IPS DF 4.7 (cell line): Measurements from ENCODE around the gene BAK1.
"Not testable (repeated sequence)": the region's sequence is repeated elsewhere in the genome, so short reads cannot be mapped to it uniquely, and the experiment has no call there.

Experiments used
- DNase-seq: peaks from one replicate; pipeline ENCODE4 v3.0.0-alpha.2; 2013; ENCODE audit warnings: low spot score; ENCODE audit errors: extremely low read depth

Gene BAK1

GRCh38 chr6:33609019-33609418, 28.9 kb upstream of the BAK1 start:
- DNase-seq = no peak

- DNase-seq = no peak
These were observed 27.7 kb upstream of the BAK1 start for GRCh38 chr6:33607784-33608161.

GRCh38 chr6:33607126-33607783, 27.2 kb upstream of the BAK1 start:
- DNase-seq = no peak

- DNase-seq = no peak
These were observed 26.6 kb upstream of the BAK1 start for GRCh38 chr6:33606642-33607041.

- no peak for DNase-seq
These were observed 25.1 kb upstream of the BAK1 start for GRCh38 chr6:33604941-33605854.

GRCh38 chr6:33602180-33602579, 22.1 kb upstream of the BAK1 start:
- no peak for DNase-seq

DNA sequence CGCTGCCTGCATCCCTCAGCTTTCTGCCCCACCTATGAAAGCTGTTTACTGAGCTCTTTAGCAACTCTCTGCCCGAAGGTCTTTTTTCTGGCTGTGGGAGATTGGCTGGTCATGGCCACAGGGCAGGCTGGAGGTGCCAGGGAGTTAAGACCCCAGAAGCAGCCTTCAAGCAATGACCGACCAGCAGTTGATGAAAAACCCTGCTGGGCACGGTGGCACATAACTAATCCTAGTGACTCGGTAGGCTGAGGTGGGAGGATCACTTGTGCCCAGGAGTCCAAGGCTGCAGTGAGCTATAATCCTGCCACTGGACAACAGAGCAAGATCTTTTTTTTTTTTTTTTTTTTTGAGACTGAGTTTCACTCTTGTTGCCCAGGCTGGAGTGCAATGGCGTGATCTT, 20.7 kb upstream of the BAK1 start:
- DNase-seq = no peak

DNA sequence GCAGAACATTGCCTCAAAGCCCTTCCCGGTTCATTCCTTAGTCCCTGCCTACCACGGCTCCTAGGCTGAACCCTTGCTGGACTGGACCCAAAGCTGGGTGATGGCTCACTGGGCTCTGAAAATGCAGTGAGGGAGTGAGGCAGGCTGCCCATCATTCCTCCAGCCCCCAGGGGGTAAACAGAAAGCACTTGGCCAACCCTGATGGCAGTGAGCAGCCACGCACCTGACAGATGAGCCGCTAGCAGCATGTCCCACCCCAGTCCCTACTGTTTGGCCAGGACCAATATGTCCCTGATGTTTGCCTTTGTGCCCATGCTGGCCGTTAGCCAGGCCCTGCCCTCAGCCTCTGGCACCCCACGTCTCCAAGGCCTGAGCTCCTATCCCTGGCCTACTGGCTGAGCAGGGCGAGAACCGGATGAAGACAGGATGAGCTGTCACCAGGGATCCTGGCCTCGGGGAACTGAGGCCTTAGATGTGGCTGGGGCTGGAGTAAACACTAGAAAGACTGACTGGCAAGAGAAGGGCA, 19.4 kb upstream of the BAK1 start:
- no peak for DNase-seq

DNA sequence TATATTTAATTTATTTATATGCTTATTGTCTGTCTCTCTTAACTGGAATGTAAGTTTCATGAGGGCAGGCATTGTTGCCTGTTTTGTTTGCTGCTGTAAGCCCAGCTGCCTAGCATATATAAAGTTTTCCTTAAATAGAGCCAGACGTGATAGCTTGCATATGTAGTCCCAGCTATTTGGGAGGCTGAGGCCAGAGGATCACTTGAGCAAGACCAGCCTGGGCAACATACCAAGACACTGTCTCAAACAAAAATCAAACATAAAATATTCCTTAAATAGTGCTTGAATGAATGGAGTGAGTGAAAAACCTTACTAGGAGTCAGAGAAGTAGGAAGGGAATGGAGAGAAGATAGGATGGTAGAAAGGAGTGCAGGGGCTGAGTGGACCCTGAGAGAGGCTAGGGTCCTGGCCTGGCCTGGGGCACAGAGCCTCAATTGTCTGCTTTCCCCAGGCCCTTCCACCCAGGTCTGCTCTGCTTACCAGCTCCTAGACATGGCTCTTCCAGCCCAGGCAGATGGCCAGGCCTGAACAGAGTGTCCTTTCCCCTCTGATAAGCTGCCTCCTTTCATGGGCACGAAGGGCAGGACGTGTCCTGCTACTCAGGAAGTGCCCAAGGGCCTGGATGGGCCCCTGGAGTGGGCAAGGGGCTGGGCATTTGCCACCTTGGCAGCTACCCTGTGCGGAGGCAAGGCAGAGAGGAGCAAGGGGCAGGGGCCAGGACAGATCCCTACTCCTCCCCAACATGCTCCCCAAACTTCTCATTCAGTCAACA, 17.7 kb upstream of the BAK1 start:
- no peak for DNase-seq

- DNase-seq = not testable (repeated sequence)
These were observed 16.8 kb upstream of the BAK1 start for GRCh38 chr6:33596894-33597293.

GRCh38 chr6:33595001-33595846, 15.1 kb upstream of the BAK1 start:
- DNase-seq = no peak

- no peak for DNase-seq
These were observed 13.3 kb upstream of the BAK1 start for GRCh38 chr6:33593414-33593727.

DNA sequence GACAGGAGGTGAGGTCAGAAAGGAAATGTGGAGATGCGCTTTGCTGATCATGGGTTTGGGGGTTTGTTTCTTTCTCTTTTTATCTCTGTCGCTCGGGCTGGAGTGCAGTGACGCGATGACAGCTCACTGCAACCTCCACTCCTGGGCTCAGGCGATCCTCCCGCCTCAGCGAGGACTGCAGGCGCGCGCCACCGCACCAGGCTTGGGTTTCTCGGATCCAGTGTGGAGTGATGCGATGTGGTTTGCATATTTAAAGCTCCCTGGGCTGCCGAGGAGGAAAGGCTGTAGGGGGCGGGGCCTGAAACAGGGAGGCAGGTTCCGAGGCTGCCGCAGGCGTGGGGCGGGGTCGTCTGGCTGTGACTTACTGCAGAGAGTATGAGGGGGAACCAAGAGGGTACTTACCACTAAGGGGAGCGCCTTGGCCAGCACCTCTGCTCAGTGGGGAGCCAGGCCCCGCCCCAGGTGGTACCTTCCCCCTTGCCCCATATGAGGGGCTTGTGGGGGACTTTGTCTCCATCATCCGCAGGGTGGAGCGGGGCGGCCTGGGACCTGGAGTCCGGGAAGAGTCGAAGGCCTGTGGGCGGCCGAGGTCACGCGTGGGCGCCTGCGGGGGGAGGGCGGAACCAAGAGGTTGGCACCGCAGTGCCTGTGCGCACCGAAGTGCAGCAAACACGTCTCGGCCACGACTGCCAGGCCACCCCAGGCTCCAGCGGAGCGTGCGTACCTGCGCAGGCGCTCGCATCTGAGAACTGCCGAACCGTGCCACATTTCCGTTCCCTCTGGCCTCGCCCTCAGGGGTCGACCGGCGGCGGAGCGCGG, 12.7 kb upstream of the BAK1 start:
- no peak for DNase-seq

DNA sequence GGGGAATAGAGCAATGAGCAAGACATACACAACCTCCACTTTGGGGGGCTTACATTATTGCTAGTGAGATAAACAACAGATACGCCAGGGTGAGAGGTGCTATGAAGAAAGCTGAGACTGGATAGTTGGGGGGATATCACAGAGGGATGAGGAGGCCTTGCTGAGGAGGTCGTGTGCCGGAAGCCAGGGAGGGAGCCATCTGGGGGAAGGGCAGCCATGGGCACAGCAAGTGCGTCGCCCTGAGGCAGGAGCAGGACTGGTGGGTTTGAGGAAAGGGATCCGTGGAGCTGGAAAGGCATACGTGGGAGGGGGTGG, 12.2 kb upstream of the BAK1 start:
- DNase-seq = no peak

- DNase-seq = no peak
These were observed 11.5 kb upstream of the BAK1 start for GRCh38 chr6:33591424-33592032.

- DNase-seq = no peak
These were observed 10.6 kb upstream of the BAK1 start for GRCh38 chr6:33590531-33591198.

GRCh38 chr6:33589731-33590530, 9.9 kb upstream of the BAK1 start:
- no peak for DNase-seq

- DNase-seq = no peak
These were observed 9.3 kb upstream of the BAK1 start for GRCh38 chr6:33589392-33589730.

DNA sequence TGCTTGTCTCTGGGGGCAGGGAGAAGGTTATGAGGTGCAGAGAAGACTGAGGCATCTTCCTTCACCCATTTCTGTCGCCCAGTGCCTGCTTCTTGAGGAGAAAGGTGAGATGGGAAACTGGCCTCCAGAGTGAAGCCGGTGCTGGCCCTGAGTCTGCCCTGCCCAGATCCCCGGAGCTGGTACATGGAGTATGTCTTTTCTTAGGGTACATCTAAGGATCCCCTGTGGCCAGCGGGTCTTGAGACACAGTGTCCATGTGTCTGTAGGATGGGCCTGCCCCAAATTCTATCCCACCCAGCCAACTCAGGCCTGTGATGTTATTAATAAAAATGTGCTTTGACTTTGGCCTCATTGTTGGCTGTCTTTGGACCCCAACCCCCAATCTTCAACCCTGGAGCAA, 8.8 kb upstream of the BAK1 start:
- no peak for DNase-seq
